ENCODE measurements around the gene ADARB2.

- TF ChIP-seq CTCF (IDR thresholded peaks at IDR 0.05), result no peak
- no peak for TF ChIP-seq POLR2A (IDR thresholded peaks at IDR 0.05; ENCODE audit: low read depth)
Observed at GRCh38 chr10:1578392-1579140, 158.8 kb downstream of the ADARB2 start.

All from esophagus muscularis mucosa (tissue), 3 donors.